T47D (cell line): Measurements from ENCODE around the gene SLC9A5.
A peak's percentile ranks its signal among the peaks of the same experiment; 100 is the strongest.

Source experiments
- DNase-seq, 2 experiments: peaks; one replicate each; pipeline versions ENCODE4 v3.0.0 to v3.0.0-alpha.2; 2011 to 2012; ENCODE audit warnings: low read depth in 1 of 2, low spot score in 1 of 2
- JUND ChIP-seq: IDR thresholded peaks from 2 replicates; pipeline ENCODE4 v1.6.1; 2012; ENCODE audit warnings: low read depth
- in situ Hi-C: cut with HindIII; loops from 2 replicates; pipeline ENCODE4 v1.10.0; 2016; ENCODE audit warnings: low sequenced_read_pairs, low pct_unique_long_range_greater_than_20kb

The SLC9A5 gene

DNA sequence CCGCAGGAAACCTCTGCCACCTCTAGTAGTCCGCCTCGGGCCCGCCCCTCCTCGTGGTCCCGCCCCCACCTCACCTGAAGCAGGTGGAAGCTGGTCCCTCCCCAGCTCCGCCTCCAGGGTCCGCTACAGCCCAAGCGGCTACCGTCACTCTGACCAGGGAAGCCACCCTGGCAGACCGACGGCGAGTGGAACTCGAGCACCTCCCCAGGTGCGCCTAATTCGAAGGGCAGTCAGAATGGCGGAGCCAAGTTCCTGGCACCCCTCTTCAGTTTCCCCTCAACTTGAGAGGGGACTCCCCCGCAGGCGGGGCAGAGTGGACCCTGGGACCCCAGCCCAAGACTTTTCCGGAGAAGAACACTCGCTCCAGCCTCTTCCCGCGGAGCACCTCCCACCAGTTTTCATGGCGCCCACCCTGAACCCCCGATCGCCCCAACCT is 2.0 kb upstream of the SLC9A5 start:
- in situ Hi-C loops: no loop called here
- DNase-seq: peak; percentile 82 to 96
- TF ChIP-seq JUND: no peak

GRCh38 chr16:67247192-67248072 is 1.3 kb upstream of the SLC9A5 start, which contains the start of gene FHOD1:
FHOD1 (minus strand) TSS chr16:67247481; CDS start chr16:67247410, 71 bp downstream.
- peak; percentile 90 to 97 for DNase-seq
- in situ Hi-C loops: no loop called here
- TF ChIP-seq JUND: no peak

GRCh38 chr16:67248073-67248400 is 742 bp upstream of the SLC9A5 start:
- no peak for TF ChIP-seq JUND

GRCh38 chr16:67249178-67250044 is 632 bp downstream of the SLC9A5 start:
- no peak for DNase-seq
- in situ Hi-C loops: no loop called here
- TF ChIP-seq JUND: no peak

More at GRCh38 chr16:67248073-67248400, 742 bp upstream of the SLC9A5 start:
- in situ Hi-C loops: no loop called here
- DNase-seq: peak in 1 of 2 experiments; percentile 33

GRCh38 chr16:67250045-67250327 is 1.2 kb downstream of the SLC9A5 start:
- no peak for DNase-seq
- TF ChIP-seq JUND: no peak

DNA sequence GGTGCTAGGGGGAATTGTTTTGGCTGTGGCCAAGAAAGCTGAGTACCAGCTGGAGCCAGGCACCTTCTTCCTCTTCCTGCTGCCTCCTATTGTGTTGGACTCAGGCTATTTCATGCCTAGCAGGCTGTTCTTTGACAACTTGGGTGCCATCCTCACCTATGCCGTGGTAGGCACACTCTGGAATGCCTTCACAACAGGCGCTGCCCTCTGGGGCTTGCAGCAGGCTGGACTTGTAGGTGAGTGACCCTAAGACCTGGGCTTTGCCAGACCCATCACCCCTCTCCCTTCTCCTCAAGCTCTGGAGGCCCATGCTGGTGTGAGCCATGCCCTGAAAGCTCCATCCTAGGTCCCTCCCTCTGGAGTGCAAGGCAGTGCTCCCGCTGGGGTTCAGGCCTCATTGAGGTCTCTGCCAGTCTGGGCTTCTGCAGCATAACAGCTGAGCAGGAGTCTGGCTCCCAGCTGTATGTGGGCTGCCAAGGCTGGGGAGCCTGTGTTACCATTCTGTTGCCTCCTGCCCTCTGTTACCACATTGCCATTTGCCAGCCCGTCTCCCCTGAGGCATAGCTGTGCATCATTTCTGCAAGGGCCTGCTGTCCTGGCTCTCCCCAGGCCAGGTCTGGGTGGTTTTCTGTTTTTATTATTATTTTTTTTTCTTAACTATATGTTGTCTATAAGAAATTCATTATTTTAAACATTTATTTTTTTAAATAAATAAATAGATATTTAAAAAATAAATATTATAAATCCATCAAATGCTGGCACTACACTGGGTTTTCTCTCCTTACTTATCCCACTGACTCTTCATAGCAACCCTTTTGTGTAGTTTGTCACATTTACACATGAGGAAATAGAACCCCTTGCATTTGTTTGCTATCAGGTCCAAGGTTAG is 4.1 kb downstream of the SLC9A5 start:
- no peak for DNase-seq
- in situ Hi-C loops: no loop called here
- TF ChIP-seq JUND: no peak

More at GRCh38 chr16:67250045-67250327, 1.2 kb downstream of the SLC9A5 start:
- in situ Hi-C loops: no loop called here

DNA sequence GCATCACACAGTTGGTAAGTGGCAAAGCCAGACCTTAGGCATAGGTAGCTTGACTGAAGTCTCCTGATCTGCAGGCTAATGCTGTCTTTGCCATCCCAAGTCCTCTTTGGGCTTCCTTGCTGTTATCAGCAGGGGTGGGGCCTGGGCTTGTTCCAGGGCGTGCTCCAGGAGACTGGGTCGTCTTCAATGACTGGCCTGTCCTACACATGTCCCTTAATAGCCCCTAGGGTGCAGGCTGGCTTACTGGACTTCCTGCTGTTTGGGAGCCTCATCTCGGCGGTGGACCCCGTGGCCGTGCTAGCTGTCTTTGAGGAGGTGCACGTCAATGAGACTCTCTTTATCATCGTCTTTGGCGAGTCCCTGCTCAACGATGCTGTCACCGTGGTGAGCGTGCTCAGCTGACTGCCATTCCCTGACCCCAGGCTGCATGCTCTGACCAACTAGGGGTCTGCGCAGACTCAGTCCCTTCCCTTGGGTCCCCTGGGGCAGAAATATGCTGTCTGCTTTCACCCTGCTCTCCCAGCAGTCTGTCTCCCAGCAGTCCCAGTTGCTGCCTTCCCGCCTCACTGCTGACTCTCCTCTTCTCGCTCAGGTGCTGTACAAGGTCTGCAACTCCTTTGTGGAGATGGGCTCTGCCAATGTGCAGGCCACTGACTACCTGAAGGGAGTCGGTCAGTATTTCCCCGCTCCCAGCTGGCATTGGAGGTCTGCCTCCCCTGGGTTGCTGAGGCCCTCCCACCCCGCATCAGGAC is 6.2 kb downstream of the SLC9A5 start:
- DNase-seq: no peak
- in situ Hi-C loops: no loop called here
- no peak for TF ChIP-seq JUND

GRCh38 chr16:67255553-67256221 is 6.9 kb downstream of the SLC9A5 start:
- no peak for TF ChIP-seq JUND
- DNase-seq: no peak
- in situ Hi-C loops: no loop called here

DNA sequence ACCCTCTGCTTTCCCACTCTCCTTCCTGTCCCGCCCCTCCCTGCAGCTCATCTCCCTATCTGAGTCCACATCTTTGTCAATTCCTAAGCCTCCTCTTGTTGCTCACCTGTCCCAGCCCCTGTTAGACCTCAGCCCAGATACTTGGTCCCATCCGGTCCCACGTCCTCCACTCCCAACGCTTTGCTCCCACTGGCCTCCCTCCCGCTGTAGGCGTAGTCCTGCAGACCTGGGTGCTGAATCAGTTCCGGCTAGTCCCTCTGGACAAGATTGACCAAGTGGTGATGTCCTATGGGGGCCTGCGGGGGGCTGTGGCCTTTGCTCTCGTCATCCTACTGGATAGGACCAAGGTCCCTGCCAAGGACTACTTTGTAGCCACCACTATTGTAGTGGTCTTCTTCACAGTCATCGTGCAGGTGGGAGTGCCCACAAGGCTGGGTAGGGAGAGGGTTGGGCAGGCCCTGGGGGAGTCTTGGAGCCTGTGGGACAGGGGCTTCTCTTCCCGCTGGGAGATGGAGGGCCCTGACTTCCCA is 8.0 kb downstream of the SLC9A5 start:
- no peak for DNase-seq
- in situ Hi-C loops: no loop called here
- TF ChIP-seq JUND: no peak

- TF ChIP-seq JUND: no peak
- DNase-seq: no peak
- in situ Hi-C loops: no loop called here
These were observed 8.8 kb downstream of the SLC9A5 start for GRCh38 chr16:67257486-67258160.
